Measurements from ENCODE around the gene ZNF814. TPM values are rescaled to one million over a fixed set of nuclear protein-coding genes. Genes with fewer than 3 reads are reported as not detected.
"Not testable (repeated sequence)": the region's sequence is repeated elsewhere in the genome, so short reads cannot be mapped to it uniquely, and the experiment has no call there.

Gene ZNF814
- polyA plus RNA-seq, 1 donor: 22.7 TPM

DNA sequence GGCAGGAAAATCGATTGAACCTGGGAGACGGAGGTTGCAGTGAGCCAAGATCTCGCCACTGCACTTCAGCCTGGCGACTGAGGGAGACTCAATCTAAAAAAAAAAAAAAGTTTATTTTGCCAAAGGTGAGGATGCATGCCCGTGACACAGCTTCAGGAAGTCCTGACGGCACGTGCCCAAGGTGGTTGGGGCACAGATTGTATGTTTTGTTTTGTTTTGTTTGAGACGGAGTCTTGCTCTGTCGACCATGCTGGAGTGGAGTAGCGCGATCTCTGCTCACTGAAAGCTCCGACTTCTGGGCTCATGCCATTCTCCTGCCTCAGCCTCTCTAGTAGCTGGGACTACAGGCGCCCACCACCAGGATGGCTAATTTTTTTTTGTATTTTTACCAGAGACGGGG, 70.9 kb downstream of the ZNF814 start:
- DNase-seq (ENCODE audit: low read depth): no peak

DNA sequence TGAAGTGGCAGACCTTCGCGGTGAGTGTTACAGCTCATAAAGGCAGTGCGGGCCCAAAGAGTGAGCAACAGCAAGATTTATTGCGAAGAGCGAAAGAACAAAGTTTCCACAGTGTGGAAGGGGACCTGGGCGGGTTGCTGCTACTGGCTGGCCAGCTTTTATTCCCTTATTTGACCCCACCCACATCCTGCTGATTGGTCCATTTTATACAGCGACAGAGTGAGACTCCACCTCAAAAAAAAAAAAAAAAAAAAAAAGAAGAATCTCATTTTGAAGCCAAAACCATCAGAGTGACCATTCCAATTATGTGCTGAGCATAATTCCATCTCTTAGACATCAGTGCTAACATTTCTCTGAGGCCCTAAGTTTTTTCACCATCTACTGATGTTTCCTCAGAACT, 72.2 kb downstream of the ZNF814 start:
- no peak for DNase-seq (ENCODE audit: low read depth)

DNA sequence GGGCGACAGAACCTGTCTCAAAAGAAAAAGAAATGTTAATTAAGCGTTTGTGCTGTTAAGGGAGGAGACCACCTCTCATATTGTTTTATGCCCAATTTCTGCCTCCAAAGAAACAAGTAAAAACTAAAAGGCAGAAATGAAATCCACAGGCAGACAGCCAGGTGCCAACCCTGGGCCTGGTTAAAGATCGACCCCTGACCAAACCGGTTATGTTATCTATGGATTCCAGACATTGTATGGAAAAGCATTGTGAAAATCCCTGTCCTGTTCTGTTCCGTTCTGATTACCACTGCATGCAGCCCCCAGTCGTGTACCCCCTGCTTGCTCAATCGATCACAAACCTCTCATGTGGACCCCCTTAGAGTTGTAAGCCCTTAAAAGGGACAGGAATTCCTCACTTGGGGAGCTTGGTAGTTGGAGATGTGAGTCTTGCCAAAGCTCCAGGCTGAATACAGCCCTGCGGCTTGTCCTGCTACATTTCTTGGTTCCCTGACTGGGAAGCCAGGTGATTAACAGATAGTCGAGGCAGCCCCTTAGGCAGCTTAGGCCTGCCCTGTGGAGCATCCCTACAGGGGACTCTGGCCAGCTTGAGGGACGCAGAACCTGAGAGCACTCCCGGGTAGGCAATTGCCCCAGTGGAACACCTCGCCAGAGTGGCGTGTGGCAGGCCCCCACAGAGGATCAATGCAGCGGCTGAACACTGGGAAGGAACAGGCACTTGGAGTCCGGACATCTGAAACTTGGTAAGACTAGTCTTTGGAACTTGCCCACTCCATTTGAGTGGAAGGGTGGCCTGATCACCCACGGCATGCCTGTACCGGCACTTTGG, 73.4 kb downstream of the ZNF814 start:
- no peak for DNase-seq (ENCODE audit: low read depth)

DNA sequence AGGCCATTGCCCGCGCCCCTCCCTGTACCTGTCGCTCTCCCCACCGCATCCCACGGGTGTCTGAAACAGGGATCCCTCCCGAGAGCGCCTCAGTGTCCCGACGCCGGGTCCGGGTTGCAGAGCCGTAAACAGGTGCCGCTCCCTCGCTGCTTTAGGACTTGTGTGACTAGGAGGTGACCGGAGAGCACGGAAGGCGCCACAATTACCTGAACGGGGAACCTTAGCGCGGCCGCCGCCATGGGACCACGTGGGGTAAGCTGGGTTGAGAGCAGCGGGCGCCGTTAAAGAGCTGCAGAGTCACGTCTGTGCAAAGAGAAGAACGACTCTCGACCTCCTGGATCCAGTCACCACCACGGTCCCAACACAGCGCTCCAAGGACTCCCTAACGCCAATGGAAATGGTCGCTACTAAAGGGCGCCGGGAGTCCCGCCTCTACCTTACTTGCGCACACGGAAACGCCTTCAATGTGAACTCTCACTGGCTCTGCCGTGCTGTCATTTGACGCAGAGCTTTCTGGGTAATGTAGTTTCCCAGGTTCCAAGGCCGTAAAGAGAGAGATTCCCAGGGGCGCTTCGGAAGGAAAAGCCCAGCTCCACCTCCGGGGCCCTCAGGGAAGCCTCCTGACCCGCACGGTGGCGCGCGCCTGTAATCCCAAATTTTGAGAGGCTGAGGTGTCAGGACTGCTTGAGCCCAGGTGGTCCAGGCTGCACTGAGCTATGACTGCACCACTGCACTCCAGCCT, 74.2 kb downstream of the ZNF814 start, which contains the start of gene ZNF552:
Gene ZNF552 (minus strand): TSS at position 409 of the 742 bp plus-strand sequence. CDS start 170 bp downstream, at position 239.
- DNase-seq (ENCODE audit: low read depth): peak; percentile 89

- DNase-seq (ENCODE audit: low read depth): no peak
These were observed 74.8 kb downstream of the ZNF814 start for GRCh38 chr19:57813919-57814504.

GRCh38 chr19:57812975-57813820, 75.6 kb downstream of the ZNF814 start:
- DNase-seq (ENCODE audit: low read depth): not testable (repeated sequence)

GRCh38 chr19:57812226-57812625, 76.6 kb downstream of the ZNF814 start:
- DNase-seq (ENCODE audit: low read depth): no peak

DNA sequence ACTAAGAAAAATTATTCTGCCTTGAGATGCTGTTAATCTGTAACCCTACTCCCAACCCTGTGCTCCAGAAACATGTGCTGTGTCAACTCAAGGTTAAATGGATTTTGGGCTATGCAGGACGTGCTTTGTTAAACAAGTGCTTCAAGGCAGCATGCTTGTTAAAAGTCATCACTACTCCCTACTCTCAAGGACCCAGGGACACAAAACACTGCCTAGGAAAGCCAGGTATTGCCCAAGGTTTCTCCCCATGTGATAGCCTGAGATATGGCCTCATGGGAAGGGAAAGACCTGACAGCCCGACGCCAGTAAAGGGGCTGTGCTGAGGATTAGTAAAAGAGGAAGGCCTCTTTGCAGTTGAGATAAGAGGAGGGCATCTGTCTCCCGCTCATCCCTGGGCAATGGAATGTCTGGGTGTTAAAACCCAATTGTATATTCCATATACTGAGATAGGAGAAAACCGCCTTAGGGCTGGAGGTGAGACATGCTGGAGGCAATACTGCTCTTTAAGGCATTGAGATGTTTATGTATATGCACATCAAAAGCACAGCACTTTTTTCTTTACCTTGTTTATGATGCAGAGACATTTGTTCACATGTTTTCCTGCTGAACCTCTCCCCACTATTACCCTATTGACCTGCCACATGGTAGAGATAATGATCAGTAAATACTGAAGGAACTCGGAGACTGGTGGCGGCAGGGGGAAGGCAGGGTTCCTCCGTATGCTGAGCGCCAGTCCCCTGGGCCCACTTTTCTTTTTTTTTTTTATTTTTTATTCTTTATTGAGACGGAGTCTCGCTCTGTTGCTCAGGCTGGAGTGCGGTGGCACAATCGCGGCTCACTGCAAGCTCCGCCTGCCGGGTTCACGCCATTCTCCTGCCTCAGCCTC, 78.2 kb downstream of the ZNF814 start:
- not testable (repeated sequence) for DNase-seq (ENCODE audit: low read depth)

DNA sequence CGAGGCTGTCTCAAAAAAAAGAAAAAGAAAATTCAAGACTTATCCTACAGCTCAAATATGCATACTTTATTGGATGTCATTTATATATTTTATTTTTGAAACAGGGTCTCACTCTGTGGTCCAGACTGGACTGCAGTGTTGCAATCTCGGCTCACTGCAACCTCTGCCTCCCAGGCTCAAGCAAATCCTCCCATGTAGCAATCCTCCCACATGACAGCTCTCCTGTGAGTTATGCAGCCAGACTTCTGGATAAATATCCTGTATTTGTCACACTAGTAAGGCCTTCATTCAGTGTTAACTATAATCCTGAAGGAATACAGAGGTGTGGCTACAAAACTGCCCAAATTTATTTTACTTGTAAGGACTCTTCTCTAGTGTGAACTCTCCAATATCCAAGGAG, 81.3 kb downstream of the ZNF814 start:
- DNase-seq (ENCODE audit: low read depth): no peak

GRCh38 chr19:57803594-57804325, 85.1 kb downstream of the ZNF814 start:
- DNase-seq (ENCODE audit: low read depth): no peak

DNA sequence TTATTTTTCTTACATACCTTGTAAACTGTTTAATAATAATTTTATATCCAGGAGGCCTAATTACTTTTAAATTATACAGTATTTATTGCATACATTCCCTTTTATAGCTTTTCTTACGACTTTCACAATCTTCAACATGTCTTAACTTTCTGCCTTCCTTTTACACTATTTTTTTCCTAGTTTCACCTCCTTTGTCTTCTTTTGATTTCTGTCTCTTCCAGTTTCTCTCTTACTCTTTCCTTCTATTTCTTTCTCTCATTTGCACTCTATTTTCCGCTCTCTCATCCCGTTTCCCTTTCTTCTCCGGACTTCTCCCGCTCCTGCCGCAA, 85.6 kb downstream of the ZNF814 start:
- DNase-seq (ENCODE audit: low read depth): no peak

DNA sequence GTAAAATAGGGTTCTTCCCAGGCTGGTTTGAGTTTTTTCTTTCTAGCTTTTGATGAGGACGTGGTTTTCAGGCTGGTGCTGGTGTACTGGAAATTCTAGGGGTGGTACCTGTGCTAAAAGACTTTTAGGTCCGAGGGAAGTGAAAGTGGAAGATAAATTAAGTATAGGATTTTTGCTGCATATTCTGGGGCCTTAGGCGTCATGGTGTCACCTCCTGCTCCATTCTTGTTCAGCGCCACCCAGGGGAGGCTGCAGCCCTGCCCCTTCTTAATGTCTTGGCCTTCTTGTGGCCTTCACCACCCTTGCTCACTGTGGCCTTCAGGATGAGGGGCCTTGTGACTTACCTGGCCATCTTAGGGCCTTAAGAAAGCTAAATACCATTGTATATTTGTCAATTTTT, 86.6 kb downstream of the ZNF814 start:
- DNase-seq (ENCODE audit: low read depth): no peak

DNA sequence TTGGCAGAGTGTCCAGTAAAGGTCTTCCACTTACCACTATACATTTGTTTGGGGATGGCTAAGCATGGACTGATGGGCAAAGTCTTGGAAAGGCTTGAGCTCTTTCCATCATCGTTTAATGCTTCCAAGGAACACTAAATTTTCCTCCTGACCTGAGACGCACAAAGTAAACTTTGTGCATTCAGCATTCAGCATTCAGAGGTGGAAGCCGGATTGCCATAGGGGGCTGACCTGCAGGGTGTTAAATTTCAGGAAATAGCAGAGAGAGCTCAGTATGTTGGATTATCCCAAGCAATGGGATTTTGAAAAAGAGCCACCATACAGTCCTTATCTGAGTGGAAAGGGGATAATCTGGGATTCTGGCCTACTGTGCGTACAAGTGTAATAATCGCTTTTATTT, 88.1 kb downstream of the ZNF814 start:
- no peak for DNase-seq (ENCODE audit: low read depth)

Other genes with a start within 250 kb of the ZNF814 start
- gene ZSCAN4, start 220.1 kb downstream of the ZNF814 start, polyA plus RNA-seq (ENCODE audit: insufficient read length): not detected
- 5.6 TPM for gene ZNF551, start 207.1 kb downstream of the ZNF814 start, polyA plus RNA-seq (ENCODE audit: insufficient read length)
- 13.1 TPM for gene ZNF154, start 179.8 kb downstream of the ZNF814 start, polyA plus RNA-seq (ENCODE audit: insufficient read length)
- 8.2 TPM for gene ZNF671, start 161.4 kb downstream of the ZNF814 start, polyA plus RNA-seq (ENCODE audit: insufficient read length)
- gene ZNF776, start 142.2 kb downstream of the ZNF814 start, polyA plus RNA-seq (ENCODE audit: insufficient read length): 15.4 TPM
- 13.6 TPM for gene ZNF586, start 119.4 kb downstream of the ZNF814 start, polyA plus RNA-seq (ENCODE audit: insufficient read length)
- 5.4 TPM for gene ZNF552, start 74.1 kb downstream of the ZNF814 start, polyA plus RNA-seq (ENCODE audit: insufficient read length)
- 5.1 TPM for gene ZNF587B, start 58.7 kb downstream of the ZNF814 start, polyA plus RNA-seq (ENCODE audit: insufficient read length)
- 16.9 TPM for gene ZNF587, start 39.2 kb downstream of the ZNF814 start, polyA plus RNA-seq (ENCODE audit: insufficient read length)
- 14.2 TPM for gene ZNF417, start 27.6 kb upstream of the ZNF814 start, polyA plus RNA-seq (ENCODE audit: insufficient read length)
- gene ZNF418, start 46.4 kb upstream of the ZNF814 start, polyA plus RNA-seq (ENCODE audit: insufficient read length): 10.5 TPM
- 6.0 TPM for gene ZNF256, start 58.7 kb upstream of the ZNF814 start, polyA plus RNA-seq (ENCODE audit: insufficient read length)
- gene C19orf18, start 85.5 kb upstream of the ZNF814 start, polyA plus RNA-seq (ENCODE audit: insufficient read length): 1.5 TPM
- 10.5 TPM for gene ZNF606, start 113.8 kb upstream of the ZNF814 start, polyA plus RNA-seq (ENCODE audit: insufficient read length)
- 0.91 TPM for gene ZSCAN1, start 145.0 kb upstream of the ZNF814 start, polyA plus RNA-seq (ENCODE audit: insufficient read length)
- gene ZNF135, start 170.2 kb upstream of the ZNF814 start, polyA plus RNA-seq (ENCODE audit: insufficient read length): 12.5 TPM
- gene ZSCAN18, start 209.2 kb upstream of the ZNF814 start, polyA plus RNA-seq (ENCODE audit: insufficient read length): 51.1 TPM